ELF-1 (cell line): Measurements from ENCODE around the gene DMGDH.
"Not testable (repeated sequence)": the region's sequence is repeated elsewhere in the genome, so short reads cannot be mapped to it uniquely, and the experiment has no call there.

ENCODE experiments used
- DNase-seq: peaks from one replicate; pipeline ENCODE4 v3.0.0-alpha.2; 2016; ENCODE audit warnings: low read depth, low spot score

The DMGDH gene

DNA sequence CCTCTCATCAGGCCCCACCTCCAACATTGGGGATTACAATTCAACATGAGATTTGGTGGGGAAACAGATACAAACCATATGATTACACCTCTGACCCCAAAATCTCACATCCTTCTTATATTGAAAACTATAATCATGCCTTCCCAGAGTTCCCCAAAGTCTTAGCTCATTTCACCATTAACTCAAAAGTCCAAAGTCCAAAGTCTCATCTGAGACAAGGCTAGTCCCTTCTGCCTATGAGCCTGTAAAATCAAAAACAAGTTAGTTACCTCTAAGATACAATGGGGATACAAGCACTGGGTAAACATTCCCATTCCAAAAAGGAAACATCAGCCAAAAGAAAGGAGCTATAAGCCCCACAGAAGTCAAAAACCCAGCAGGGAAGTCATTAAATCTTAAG, 57.6 kb downstream of the DMGDH start:
- DNase-seq = no peak

DNA sequence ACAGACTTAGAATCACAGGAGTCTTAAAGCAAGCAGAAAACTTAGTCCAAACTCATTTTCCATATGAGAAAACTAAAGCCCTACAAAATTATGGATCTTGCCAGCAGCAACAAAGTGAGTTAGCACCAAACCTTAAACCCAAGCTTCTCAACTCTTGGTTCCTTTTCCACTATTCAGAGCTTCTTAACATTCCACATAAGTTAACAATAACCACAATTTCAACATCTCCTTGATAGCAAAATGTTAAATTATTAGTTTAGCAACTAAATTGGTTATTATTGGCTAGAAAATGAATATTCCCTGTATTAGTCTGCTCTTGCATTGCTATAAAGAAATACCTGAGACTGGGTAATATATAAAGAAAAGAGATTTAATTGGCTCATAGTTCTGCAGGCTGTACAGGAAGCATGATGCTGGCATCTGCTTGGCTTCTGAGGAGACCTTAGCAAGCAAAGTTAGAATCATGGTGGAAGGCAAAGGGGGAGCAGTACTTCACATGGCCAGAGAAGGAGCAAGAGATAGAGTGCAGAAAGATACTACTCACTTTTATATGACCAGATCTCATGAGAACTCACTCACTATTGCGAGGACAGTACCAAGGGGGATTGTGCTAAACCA, 58.1 kb downstream of the DMGDH start:
- no peak for DNase-seq

DNA sequence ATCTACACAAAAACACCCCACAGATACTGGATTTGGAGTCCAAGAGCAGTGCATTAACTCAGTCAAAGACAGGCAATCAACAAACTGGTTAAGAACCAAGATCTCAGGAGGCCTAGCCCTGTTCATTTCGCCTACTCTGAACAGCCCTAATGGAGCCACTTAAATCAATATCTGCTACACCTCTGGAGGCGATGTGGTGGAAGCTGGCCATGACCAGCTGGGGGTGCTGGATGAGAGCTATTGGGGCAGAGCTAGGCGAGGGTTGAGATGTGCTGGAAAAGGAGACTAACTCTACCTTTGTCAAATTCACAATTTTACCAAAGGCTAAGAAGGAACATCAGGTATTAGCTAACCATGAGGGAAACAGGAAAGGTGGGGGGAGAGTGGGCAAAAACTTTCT, 61.1 kb downstream of the DMGDH start:
- DNase-seq = no peak

DNA sequence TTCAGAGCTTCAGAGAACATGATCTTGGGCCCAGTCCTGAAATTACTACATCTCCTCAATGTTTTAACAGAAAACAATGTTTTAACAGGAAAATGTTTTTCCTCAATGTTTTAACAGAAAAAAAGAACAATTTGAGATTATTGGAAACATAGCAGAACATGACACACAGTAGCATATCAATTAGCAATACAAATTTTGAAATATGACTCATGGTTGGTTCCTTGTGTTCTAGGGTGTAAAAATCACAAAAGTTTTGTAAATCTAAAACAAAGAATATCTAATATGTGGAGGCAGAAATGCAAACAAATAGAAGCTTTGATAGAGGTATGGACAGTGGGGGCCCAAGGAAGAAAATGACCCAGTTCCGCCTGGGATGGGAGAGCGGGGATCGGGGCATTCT, 61.6 kb downstream of the DMGDH start:
- no peak for DNase-seq

DNA sequence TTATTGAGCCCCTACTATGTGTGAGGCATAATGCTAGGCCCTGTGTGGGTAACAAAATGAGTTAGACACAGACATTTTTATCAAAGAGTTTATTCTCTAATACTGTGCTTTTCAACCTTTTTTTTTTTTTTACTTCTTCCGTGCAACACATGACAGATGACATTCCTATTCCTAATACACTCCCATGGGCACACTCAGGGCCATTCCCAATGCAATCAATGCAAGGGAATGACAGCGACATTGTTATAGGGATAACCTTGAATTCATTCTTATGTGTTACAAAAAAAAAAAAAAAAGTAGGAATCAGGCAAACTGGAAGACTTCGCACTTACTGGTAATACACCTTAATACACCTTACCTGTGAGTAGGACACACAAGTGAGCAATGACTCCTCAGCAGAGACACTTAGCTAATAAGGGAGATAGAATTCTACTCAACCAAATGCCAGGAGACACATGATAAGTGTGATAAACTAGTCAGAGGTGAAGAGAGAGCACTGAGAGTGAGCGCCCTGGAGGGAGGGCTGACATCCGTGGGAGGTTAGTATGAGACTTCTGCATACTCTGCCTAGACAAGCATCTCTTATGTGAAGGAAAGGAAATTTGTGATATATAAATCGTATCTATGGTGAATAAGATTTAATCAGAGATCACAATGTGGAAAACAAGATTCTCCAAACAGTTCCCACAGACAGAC, 63.4 kb downstream of the DMGDH start:
- DNase-seq = no peak

DNA sequence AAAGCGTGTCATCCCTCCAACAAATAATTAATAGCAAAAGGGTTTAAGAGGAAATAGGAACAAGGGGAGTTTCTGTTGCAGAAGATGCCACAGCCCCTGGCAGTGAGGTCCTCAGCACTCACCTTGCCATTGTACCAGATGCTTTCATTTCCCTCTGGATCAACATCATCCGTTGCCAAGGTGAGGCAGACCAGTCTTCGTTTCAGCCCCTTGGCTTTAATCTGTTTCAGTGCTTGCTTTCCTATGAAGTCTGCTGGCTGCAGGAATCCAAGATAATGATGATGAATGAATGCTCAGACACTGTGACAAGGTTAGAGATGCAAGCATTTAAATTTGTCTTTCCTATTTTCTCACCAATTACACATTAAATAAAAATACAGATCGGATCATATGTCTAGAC, 64.3 kb downstream of the DMGDH start:
- DNase-seq = no peak

DNA sequence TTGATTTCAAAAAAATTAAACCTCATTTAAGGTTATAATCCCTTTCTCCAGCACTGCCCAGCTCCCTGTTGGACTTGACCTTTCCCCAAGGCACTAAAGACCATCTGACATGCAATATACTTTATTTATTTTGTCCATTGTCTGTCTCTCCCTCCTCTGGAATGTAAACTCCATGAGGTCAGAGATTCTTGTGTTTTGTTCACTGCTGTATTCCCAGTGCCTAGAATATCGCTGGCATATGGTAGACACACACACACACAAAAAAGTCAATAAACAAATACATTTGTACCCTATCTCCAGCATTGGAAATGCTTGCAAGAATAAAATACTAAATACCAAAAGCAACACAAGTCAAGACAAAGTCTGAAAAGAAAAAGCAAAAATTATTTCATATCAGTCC, 67.1 kb downstream of the DMGDH start:
- DNase-seq = no peak

DNA sequence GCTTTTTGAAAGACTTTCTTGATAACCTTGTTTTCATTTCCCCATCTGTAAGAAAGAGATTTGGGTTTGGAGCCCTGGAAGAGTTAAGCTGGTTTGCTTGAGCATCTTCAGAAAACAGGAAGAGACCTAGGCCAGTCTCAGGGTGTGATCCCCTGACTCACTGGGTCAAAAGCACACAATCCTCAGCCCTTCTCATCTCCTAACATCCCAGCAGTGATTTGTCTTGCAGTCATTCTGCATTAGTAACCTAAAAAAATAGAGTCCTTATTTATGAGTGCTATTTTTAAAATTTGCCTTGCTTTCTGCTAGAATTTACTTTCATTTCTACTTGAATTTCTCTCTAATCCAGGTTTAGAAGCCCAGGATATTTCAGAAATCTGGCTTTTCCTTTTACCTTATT, 68.0 kb downstream of the DMGDH start:
- DNase-seq = no peak

DNA sequence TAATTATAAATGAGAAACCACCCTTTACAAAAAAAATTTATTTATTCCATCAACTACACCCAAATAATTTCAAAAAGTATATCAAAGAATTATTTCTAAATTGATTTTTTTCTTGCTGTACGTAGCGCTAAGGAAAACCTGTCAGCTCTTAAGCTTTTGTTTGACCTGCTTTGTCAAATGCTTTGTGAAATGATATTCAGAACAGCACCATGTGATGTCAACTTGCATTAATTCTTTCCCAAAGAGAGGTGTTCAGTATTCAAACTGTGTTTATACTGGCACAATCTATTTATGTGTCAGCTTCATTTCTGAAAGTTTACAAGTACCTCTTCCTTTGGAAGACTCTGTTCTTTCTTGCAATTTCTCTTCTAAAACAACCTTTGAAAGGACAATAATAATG, 72.4 kb downstream of the DMGDH start:
- no peak for DNase-seq

DNA sequence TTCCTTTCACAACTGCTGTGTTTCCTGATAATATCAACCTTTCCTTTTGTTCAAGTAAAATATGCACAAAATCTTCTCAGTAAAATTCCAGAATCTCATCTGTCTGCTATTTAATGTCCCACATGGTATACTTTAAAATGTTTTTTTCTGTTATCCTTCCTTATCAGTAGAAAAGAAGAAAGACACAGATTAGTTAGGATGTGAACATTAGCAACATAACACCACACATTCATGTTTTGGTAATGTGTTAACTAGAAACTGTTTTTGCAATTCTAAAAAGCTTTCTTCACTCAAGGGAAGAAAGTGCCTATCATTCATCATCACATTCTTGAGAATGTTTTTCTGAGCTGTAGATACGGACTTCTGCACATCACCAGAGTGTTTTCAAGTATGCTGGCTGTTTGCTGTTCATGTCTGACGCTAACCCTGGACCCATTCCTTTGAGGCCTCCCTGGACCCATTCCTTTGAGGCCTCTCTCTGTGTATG, 73.9 kb downstream of the DMGDH start:
- no peak for DNase-seq

DNA sequence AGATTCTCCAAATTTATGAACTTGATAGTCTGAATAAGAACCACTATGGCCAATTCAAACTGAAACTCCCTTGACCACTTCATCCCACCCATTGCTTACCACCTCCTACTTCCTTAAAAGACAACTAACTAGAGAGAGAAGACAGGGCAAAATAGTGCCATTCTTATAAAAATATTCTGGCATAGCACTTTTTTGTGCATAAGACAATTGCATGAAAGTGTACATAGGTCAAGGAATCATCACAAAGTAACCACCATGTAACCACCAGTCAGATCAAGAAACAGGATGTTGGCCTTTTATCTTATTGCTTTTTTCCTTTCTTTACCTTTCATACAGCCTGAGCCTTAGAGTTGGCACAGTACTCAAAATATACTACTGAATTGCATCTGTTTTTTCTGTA, 76.3 kb downstream of the DMGDH start:
- DNase-seq = no peak

DNA sequence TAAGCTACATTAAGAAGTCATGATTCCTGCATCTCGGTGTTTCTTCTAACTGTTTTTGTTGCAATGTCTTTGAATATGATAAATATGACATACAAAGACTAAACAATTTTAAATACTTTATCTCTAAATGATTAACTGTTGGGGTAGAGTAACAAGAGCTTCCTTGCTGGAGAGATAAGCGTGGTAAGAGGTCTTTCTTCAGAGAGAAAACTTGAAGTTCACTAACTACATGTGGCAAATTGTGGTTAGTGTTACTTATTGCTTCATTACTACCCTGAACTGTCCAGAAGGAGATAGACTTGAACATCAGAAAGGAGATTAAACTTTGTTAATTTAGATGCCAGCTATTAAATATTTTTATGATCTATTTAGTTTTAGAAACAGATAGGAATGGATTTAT, 77.3 kb downstream of the DMGDH start:
- no peak for DNase-seq

DNA sequence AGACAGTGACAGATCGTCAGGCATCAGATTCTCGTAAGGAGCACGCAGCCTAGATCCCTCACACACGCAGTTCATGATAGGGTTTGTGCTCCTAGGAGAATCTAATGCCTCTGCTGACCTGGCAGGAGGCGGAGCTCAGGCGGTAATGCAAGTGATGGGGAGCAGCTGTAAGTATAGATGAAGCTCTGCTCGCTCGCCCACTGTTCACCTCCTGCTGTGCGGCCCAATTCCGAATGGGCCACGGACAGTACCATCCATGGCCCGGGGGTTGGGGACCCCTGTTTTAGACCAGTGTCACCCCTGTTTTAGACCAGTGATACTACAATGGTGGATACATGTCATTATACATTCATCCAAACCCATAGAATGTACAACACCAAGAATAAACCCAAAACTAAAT, 80.4 kb downstream of the DMGDH start:
- DNase-seq = no peak

DNA sequence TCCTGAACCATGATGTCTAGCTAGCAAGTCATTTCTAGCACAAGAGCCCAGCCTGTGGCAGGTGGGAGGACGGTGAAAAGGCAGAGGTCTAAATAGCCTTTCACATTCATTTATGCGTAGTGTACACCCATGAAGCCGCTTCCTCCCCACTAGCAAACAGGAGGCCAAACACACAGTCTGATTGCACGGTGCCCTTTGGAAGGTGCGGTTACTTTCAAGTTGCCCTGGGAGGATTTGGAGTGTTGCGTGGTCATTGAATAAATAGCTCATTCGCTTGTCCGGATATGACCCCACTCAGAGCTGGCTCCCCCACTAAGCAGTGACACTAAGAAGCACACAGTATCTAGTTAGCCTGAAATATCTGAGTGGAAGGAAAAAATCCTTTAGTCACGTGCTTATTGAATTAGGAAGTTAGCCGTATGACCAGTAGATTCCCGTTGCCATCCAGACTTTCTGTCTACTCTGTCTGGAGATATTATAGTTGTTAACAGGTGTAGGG, 83.7 kb downstream of the DMGDH start:
- DNase-seq = peak; percentile 21

DNA sequence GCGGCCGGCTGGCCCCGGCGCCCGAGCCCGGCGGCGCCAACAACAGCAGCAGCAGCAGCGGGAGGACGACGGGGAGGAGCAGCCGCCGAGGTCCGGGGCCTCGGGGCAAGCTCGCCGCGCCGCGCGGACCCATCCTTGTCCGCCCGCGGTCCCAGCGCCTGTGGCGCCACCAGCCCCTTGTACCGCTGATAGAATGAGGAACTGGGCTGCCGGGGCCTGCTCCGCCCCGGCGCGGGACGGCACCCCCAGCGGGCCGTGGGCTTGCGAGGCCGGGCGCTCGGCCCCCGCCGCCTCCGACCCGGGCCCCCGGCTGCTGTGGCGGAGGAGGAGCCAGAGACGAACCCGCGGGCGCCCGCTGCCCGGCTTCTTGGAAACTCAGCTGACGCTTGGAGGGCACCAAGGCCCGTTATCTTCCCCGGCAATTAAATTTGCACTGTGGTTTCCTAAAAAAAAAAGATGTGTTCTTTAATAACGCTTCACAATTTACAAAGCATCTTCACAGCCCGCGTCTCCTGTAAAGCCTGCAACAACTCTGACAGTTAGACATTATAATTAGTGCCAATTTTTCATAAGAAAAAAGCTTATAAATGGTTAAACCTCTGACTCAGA, 84.3 kb downstream of the DMGDH start, which contains the start of gene ARSB:
ARSB (minus strand) TSS at position 195 of the 609 bp plus-strand sequence; CDS start at position 133, 62 bp downstream.
- DNase-seq = peak; percentile 85

DNA sequence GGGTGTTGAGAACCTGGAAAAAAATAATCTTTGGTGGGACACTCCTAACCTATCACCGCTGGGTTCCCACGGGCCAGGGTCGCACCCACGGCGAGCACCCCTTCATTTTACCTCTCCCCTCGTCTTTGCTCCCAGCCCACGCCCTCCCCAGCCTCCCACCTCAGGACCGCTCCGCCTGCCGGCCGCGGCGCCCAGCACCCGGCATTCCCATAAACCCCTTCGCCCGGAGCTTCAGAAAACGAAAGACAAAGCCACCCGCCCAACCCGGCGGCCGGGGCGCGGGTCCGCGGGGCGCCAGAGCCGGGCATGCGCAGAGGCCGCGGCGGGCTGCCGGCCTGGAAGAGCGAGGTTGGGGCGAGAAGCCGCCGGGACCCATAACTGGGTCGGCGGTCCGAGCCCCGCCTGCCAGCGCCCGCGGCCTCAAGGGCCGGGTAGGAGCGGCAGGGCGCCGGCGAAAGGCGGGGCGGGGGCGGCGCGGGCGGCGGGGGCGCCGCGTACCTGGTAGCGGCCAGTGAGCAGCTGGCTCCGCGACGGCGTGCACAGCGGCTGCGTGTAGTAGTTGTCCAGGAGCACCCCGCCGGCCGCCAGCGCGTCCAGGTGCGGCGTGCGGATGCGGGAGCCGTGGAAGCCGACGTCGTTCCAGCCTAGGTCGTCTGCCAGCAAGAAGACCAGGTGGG, 84.9 kb downstream of the DMGDH start:
- peak; percentile 96 for DNase-seq

DNA sequence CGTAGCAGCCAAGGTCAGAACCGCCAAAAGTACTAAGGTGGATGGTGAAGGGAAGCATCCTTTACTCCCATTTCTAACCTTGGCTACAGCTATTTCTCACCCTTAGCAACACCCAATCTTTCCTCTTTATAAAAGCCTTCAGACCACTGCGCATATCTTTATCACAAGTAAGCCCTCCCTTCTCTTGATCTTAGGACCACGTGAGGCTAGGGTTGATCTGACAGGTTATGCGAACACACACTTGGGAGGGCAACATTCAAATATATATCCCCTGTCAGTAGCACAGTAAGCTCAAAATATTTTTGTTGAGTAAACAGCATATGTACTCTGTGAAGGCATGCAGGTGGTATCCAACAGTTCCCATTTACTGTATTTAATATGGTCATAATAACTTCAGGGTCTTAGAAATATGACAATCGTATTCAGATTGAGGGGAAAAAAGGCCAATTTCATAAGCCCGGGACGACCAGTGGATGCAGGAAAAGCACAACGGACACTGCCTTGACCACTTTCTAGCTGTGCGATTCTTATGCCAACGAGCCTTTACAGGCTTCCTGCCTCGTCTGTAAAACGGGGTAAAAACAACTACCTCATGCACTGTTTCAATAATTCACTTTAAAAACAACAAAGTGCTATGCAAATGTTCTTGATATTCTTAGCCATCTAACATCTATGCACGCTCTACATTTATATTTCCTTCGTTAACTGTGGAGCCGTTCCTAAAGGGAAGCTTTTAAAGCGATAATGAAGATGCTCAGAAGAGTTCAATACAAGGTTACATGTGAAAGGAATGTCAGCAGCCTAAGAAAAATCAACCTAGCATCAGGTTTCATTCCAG, 85.7 kb downstream of the DMGDH start:
- DNase-seq = peak; percentile 23

DNA sequence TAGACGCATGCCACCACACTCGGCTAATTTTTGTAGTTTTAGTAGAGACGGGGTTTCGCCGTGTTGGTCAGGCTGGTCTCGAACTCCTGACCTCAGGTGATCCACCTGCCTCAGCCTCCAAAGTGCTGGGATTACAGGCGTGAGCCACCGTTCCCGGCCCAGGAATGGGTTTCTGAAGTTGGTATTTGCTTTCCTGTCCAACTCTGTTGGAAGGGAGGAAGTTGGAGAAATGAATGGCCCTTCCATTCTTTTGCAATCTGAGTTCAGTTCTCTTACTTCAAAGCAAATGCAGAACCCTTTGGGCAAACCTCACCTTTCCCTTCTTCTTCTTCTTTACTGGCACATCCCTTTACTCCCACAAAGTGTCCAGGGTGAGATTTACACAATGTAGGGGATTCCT, 86.3 kb downstream of the DMGDH start:
- not testable (repeated sequence) for DNase-seq

DNA sequence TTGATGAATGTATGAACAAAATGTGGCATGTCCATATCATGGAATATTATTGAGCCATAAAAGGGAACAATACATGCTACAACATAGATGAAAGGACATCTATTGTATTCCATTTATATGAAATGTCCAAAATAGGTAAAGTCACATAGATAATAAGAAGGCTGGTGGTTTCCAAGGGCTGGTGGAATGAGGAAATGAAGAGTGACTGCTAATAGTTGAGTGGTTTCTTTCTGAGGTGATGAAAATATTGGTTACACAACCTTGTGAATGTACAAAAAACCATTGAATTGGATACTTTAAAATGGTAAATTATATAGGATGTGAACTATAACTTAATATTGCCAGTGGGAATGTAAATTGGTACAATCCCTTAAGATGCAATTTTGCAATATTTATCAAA, 89.6 kb downstream of the DMGDH start:
- no peak for DNase-seq

DNA sequence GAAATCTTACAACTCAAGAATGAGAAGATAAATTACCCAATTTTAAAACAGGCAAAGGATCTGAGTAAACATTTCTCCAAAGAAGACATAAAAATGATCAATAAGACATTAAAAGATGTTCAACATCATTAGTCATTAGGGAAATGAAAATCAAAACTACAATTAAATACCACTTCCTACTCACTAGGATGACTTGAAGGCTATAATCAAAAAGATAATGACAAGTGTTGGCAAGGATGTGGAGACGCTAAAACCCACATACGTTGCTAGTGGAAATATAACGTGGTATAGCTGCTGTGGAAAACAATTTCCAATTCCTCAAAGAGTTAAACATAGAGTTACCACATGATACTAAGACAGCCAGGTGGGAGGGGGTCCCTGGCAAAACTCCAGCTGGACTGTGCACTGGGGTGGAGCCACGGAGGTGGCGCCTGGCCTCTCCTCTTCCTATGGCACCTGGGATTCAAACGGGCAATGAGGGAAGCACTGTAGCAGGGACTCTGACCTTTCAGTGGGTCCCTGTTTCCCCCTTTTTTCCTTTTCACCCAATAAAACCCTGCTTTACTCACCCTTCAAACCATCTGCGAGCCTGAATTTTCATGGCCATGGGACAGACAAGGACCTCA, 90.2 kb downstream of the DMGDH start:
- no peak for DNase-seq

DNA sequence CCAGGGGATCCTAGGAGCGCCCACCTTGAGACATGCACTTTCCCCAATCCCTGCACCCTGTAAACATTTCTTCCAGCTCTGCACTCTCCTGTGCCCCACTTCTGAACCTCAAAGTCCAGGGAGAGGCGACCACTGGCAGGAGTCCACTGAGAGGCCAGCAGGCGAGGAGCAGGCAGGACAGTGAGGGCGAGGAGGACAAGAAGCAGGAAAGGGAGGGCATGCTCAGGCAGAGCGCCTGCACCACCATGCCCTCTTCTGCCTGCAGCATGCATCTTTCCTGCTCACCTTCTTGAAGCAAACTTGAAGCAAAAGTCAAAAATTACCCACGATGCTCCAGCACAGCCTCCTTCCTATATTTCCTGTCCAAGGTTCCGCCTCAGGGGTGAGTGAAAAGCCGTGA, 94.4 kb downstream of the DMGDH start:
- DNase-seq = no peak
